Adrenal gland (tissue), 5 donors: ENCODE measurements around the gene RPH3AL.
A peak's percentile ranks its signal among the peaks of the same experiment; 100 is the strongest.

Experiments used
- CTCF ChIP-seq, 6 experiments: fragments of 450-650 bp in 4 of 6; fragments of 200-600 bp in 2 of 6; sonication (generic) in 1 of 6; IDR thresholded peaks; 1 replicate in 5 of 6; 2 replicates in 1 of 6; pipeline versions ENCODE4 v1.5.1 to v1.8.0; 2016 to 2021; ENCODE audit warnings: antibody characterized with exemption in 6 of 6, mild to moderate bottlenecking in 2 of 6, moderate library complexity in 1 of 6
- POLR2A ChIP-seq, 2 donors: fragments of 450-650 bp; IDR thresholded peaks; one replicate each; pipeline ENCODE4 v1.6.1; 2017; ENCODE audit warnings: antibody characterized with exemption in 2 of 2, mild to moderate bottlenecking in 2 of 2, moderate library complexity in 1 of 2
- donor health status: DM: no; HTN: no; CAD: no.

- no peak for TF ChIP-seq CTCF (IDR thresholded peaks at IDR 0.05)
- TF ChIP-seq POLR2A (IDR thresholded peaks at IDR 0.05), result peak in 1 of 2 donors; percentile 16
These were observed at the start of gene RPH3AL for GRCh38 chr17:352421-353212.
